Measurements from ENCODE around the gene LYRM2. TPM values are rescaled to one million over a fixed set of nuclear protein-coding genes. Genes with fewer than 3 reads are reported as not detected.

The LYRM2 gene
- total and polyA plus RNA-seq, 2 of the 8 experiments (the other 6 are each of a cell fraction or from before 2014, with no cell fraction given): 7.3 to 25.7 TPM

DNA sequence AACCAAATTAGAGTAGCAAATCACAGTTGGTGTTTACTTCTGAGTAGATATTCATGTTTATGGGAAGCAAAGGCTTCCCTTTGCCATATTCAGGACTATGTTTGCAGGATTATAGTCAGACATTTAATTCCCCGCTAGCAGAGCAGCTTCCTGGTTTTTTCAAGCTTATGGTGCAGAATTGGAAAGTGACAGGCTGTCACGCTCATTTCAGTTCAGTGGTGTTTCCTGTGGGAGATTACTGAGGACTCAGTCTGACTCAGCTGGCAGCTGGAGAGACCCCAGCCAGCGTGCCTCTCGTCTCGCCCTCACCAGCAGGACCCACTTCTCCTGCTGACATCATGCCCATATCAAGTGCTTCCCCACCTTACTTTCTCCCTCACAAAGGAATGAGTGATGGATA, 85.1 kb downstream of the LYRM2 start:
- peaks cover 2 to 10% (median 8%) of the 10 kb centered on the region in 4 experiments; a peak in 6 of 7 replicates for H3K4me1 ChIP-seq (replicated peaks in 1 of 4; ENCODE audit: control insufficient read depth in 3 of 4, insufficient read depth in 4 of 4, low read length in 3 of 4)
- no peak overlapping the region for H4K91ac ChIP-seq (replicated peaks; ENCODE audit: insufficient read length, low read length)
- H3K9me3 ChIP-seq (ENCODE audit: insufficient read depth in 2 of 2, low read depth in 1 of 2, low read length in 1 of 2): peaks cover 12 to 16% of the 10 kb centered on the region in 2 experiments
- FAIRE-seq: no peak
- no peak for TF ChIP-seq CHD1 (IDR thresholded peaks at IDR 0.05; ENCODE audit: low read depth, low read length)
- no peak for TF ChIP-seq RNF2 (IDR thresholded peaks at IDR 0.05; ENCODE audit: borderline replicate concordance, low read depth, low read length, missing control alignments, poor library complexity, severe bottlenecking)
- TF ChIP-seq RFX5 (IDR thresholded peaks at IDR 0.05; ENCODE audit: borderline replicate concordance, low read depth, low read length): no peak
- no peak for TF ChIP-seq GTF2F1 (IDR thresholded peaks at IDR 0.05; ENCODE audit: borderline replicate concordance, low read depth, low read length)
- no peak for TF ChIP-seq POLR2A (IDR thresholded peaks at IDR 0.05; ENCODE audit: control extremely low read depth in 1 of 2, low read depth in 2 of 2, low read length in 2 of 2)
- TF ChIP-seq NRF1 (IDR thresholded peaks at IDR 0.05; ENCODE audit: low read depth, low read length): no peak
- TF ChIP-seq POU5F1 (IDR thresholded peaks at IDR 0.05; ENCODE audit: low read depth, low read length): no peak
- TF ChIP-seq, protein P1, sequence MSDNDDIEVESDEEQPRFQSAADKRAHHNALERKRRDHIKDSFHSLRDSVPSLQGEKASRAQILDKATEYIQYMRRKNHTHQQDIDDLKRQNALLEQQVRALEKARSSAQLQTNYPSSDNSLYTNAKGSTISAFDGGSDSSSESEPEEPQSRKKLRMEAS (IDR thresholded peaks at IDR 0.05): no peak
- TF ChIP-seq HDAC6 (IDR thresholded peaks at IDR 0.05; ENCODE audit: low read depth, low read length): no peak
- TF ChIP-seq BACH1 (IDR thresholded peaks at IDR 0.05; ENCODE audit: low read length): no peak
- no peak for TF ChIP-seq SIN3A (conservative IDR thresholded peaks at IDR 0.05 in 1 of 2, IDR thresholded peaks at IDR 0.05 in 1 of 2; ENCODE audit: low read depth in 1 of 2, low read length in 2 of 2)
- TF ChIP-seq TBP (IDR thresholded peaks at IDR 0.05; ENCODE audit: low read depth, low read length): no peak
- TF ChIP-seq BRCA1 (IDR thresholded peaks at IDR 0.05; ENCODE audit: low read depth, low read length): no peak
- H3K14ac ChIP-seq (ENCODE audit: insufficient read length): no peak overlapping the region
- no peak overlapping the region for H2AFZ ChIP-seq (ENCODE audit: low read length)
- H3K23ac ChIP-seq (ENCODE audit: insufficient read length): no peak overlapping the region
- no peak for DNase-seq (ENCODE audit: low read depth in 1 of 2, low spot score in 2 of 2)
- H3K79me2 ChIP-seq (ENCODE audit: control insufficient read depth in 1 of 2, insufficient read depth in 2 of 2, low read length in 2 of 2): no peaks in the 10 kb centered on the region
- 82% methylated on average over 5 of the region's 5 CpGs; no CpG with 5 or more reads in 1 of the 2 experiments for WGBS, 2 experiments (ENCODE audit: extremely low coverage in 1 of 2, insufficient coverage in 1 of 2, insufficient read length in 1 of 2, insufficient replicate concordance in 2 of 2, low coverage in 1 of 2, low lambda C conversion rate in 2 of 2, missing lambda C conversion rate in 1 of 2)
- ChIA-PET POLR2A (ENCODE audit: partially characterized antibody) (no interaction called here), CTCF (ENCODE audit: partially characterized antibody) (interaction anchor here (1.1 to 1.6 kb wide), 2 partner anchors 10 to 570 kb away, joined by 3 to 4 read pairs; no protein-coding TSS in a partner anchor)
- no peak overlapping the region for H3K9ac ChIP-seq (replicated peaks in 1 of 4; ENCODE audit: extremely low read depth in 1 of 4, low read depth in 3 of 4, low read length in 3 of 4)
- H2BK120ac ChIP-seq (replicated peaks; ENCODE audit: low read depth, low read length): no peak overlapping the region
- H3K56ac ChIP-seq (replicated peaks; ENCODE audit: insufficient read length, low read depth, low read length): no peak overlapping the region
- H3K79me1 ChIP-seq (ENCODE audit: low read depth, low read length): no peaks in the 10 kb centered on the region
- H3K23me2 ChIP-seq (ENCODE audit: low read depth, low read length): no peaks in the 10 kb centered on the region
- no peak overlapping the region for H2BK5ac ChIP-seq (ENCODE audit: low read depth, low read length)
- no peak overlapping the region for H3K4ac ChIP-seq (replicated peaks; ENCODE audit: insufficient read length, low read depth, low read length)
- H2BK15ac ChIP-seq (ENCODE audit: low read length): no peak overlapping the region
- no peak overlapping the region for H3K4me3 ChIP-seq (ENCODE audit: extremely low read depth in 1 of 4, insufficient read depth in 2 of 4, low read depth in 3 of 4, low read length in 4 of 4)
- no peak overlapping the region for H4K5ac ChIP-seq (ENCODE audit: insufficient read length, low read depth, low read length)
- peaks cover 0 to 3% (median 0%) of the 10 kb centered on the region in 4 experiments; a peak in 1 of 7 replicates for H3K27me3 ChIP-seq (replicated peaks in 1 of 4; ENCODE audit: control insufficient read depth in 3 of 4, extremely low read depth in 1 of 4, insufficient read depth in 3 of 4, low read length in 3 of 4)
- H2AK5ac ChIP-seq (ENCODE audit: low read depth, low read length): no peak overlapping the region
- no peaks in the 10 kb centered on the region; a peak in 1 of 8 replicates for H3K36me3 ChIP-seq (ENCODE audit: control insufficient read depth in 2 of 4, insufficient read depth in 4 of 4, low read length in 3 of 4)
- H4K8ac ChIP-seq (ENCODE audit: extremely low read depth, insufficient read depth, low read length): no peak overlapping the region
- no peak overlapping the region for H3K18ac ChIP-seq (ENCODE audit: extremely low read depth, low read length)
- H2BK12ac ChIP-seq (ENCODE audit: low read depth, low read length): no peak overlapping the region
- H4K20me1 ChIP-seq (replicated peaks in 1 of 2; ENCODE audit: control insufficient read depth in 1 of 2, insufficient read depth in 2 of 2, low read length in 2 of 2): no peaks in the 10 kb centered on the region
- no peak overlapping the region for H2BK20ac ChIP-seq (ENCODE audit: low read length)
- no peak overlapping the region for H3K4me2 ChIP-seq (ENCODE audit: insufficient read depth in 1 of 2, low read depth in 2 of 2, low read length in 2 of 2)
- no peak overlapping the region for H3K27ac ChIP-seq (ENCODE audit: low read depth, low read length)
